IMR-90 (cell line): ENCODE results near the gene RNH1. TPM values are rescaled to one million over a fixed set of nuclear protein-coding genes. Genes with fewer than 3 reads are reported as not detected.

ENCODE experiments used
- ATAC-seq: fragments of 200-7000 bp; cut with Tn5 transposase; 2 replicates; pipeline ENCODE4 v1.9.1; 2020; ENCODE audit warnings: low read depth, mild to moderate bottlenecking, moderate library complexity
- BruUV-seq: library from RNA; stranded (reverse); fragments of 400-500 nt; replicated peaks from 2 replicates; lab custom pipeline; 2021; lab: Mats Ljungman, UMichigan
- CTCF ChIA-PET: fragments of 300-600 bp; formaldehyde crosslinking; extraction: SDS; loops from one replicate; lab custom pipeline; 2021; ENCODE audit warnings: antibody characterized with exemption; lab: Yijun Ruan, JAX
- POLR2A ChIA-PET: fragments of 300-600 bp; sonication (Branson Sonifier 250); formaldehyde crosslinking; loops from one replicate; lab custom pipeline; 2022; ENCODE audit warnings: antibody characterized with exemption; ENCODE audit not compliant: unreplicated experiment; lab: Charles Lee
- DNase-seq: peaks from one replicate; pipeline ENCODE4 v3.0.0; 2013
- H2AFZ ChIP-seq: replicated peaks from 2 replicates; pipeline ENCODE3; 2013; ENCODE audit warnings: low read length, mild to moderate bottlenecking; ENCODE audit not compliant: poor library complexity
- H2AK5ac ChIP-seq: 2 replicates; pipeline ENCODE4 v1.6.1; 2013; ENCODE audit warnings: low read depth, low read length, inconsistent platforms
- H2AK9ac ChIP-seq: replicated peaks from 2 replicates; pipeline ENCODE3; 2013; ENCODE audit warnings: mild to moderate bottlenecking, low read depth, low read length, moderate library complexity; ENCODE audit not compliant: poor library complexity
- H2BK120ac ChIP-seq: 2 replicates; pipeline ENCODE4 v1.6.1; 2013; ENCODE audit warnings: low read depth, low read length, inconsistent platforms
- H2BK15ac ChIP-seq: 3 replicates; pipeline ENCODE4 v1.6.1; 2013; ENCODE audit warnings: low read depth, low read length, inconsistent platforms
- H2BK20ac ChIP-seq: 2 replicates; pipeline ENCODE4 v1.6.1; 2013; ENCODE audit warnings: low read depth, mild to moderate bottlenecking, inconsistent platforms, low read length, moderate library complexity
- H2BK5ac ChIP-seq: 2 replicates; pipeline ENCODE4 v1.6.1; 2013; ENCODE audit warnings: mild to moderate bottlenecking, low read depth, low read length, inconsistent platforms; ENCODE audit not compliant: poor library complexity, severe bottlenecking
- H3K14ac ChIP-seq: replicated peaks from 2 replicates; pipeline ENCODE4 v1.6.1; 2013; ENCODE audit warnings: low read depth, low read length, inconsistent platforms
- H3K18ac ChIP-seq: 2 replicates; pipeline ENCODE4 v1.6.1; 2013; ENCODE audit warnings: low read depth, low read length, control low read depth
- H3K23ac ChIP-seq: 2 replicates; pipeline ENCODE4 v1.6.1; 2013; ENCODE audit warnings: low read depth, low read length, inconsistent platforms
- H3K27ac ChIP-seq: 2 replicates; pipeline ENCODE4 v1.5.1; 2013; ENCODE audit warnings: mild to moderate bottlenecking, control low read depth, low read length; ENCODE audit not compliant: insufficient read depth
- H3K27me3 ChIP-seq: 2 replicates; pipeline ENCODE4 v1.6.1; 2013; ENCODE audit warnings: low read length; ENCODE audit not compliant: control insufficient read depth, insufficient read depth
- H3K36me3 ChIP-seq: 2 replicates; pipeline ENCODE4 v1.6.1; 2013; ENCODE audit warnings: low read length, mixed read lengths; ENCODE audit not compliant: control insufficient read depth, insufficient read depth
- H3K4ac ChIP-seq: 2 replicates; pipeline ENCODE4 v1.6.1; 2013; ENCODE audit warnings: low read depth, low read length, inconsistent platforms
- H3K4me1 ChIP-seq: 2 replicates; pipeline ENCODE4 v1.6.1; 2013; ENCODE audit warnings: low read length, mixed read lengths; ENCODE audit not compliant: control insufficient read depth, insufficient read depth
- H3K4me2 ChIP-seq: 2 replicates; pipeline ENCODE4 v1.6.1; 2013; ENCODE audit warnings: low read depth, mild to moderate bottlenecking, control low read depth, low read length, moderate library complexity
- H3K4me3 ChIP-seq: 2 replicates; pipeline ENCODE4 v1.5.1; 2013; ENCODE audit warnings: low read depth, mild to moderate bottlenecking, control low read depth, low read length, moderate library complexity; ENCODE audit not compliant: insufficient read depth
- H3K56ac ChIP-seq: 2 replicates; pipeline ENCODE4 v1.6.1; 2013; ENCODE audit warnings: low read length, inconsistent platforms; ENCODE audit not compliant: insufficient read depth; ENCODE audit errors: extremely low read depth
- H3K79me1 ChIP-seq, 2 experiments: 2 replicates each; pipeline ENCODE4 v1.6.1; 2013; ENCODE audit warnings: low read length in 2 of 2, inconsistent platforms in 1 of 2, low read depth in 1 of 2
- H3K9ac ChIP-seq: 2 replicates; pipeline ENCODE4 v1.6.1; 2013; ENCODE audit warnings: low read depth, low read length, control low read depth
- H3K9me1 ChIP-seq: 2 replicates; pipeline ENCODE4 v1.6.1; 2013; ENCODE audit warnings: low read length, inconsistent platforms; ENCODE audit not compliant: insufficient read depth
- H3K9me3 ChIP-seq: 2 replicates; pipeline ENCODE4 v1.6.1; 2013; ENCODE audit warnings: low read length; ENCODE audit not compliant: control insufficient read depth, insufficient read depth
- H4K20me1 ChIP-seq: 2 replicates; pipeline ENCODE4 v1.6.1; 2013; ENCODE audit warnings: low read length, inconsistent platforms; ENCODE audit not compliant: insufficient read depth
- H4K5ac ChIP-seq: 2 replicates; pipeline ENCODE4 v1.6.1; 2013; ENCODE audit warnings: mild to moderate bottlenecking, low read depth, low read length, control low read depth
- H4K8ac ChIP-seq, 2 experiments: 2 replicates each; pipeline ENCODE4 v1.6.1; 2013; ENCODE audit warnings: low read depth in 2 of 2, low read length in 2 of 2, control low read depth in 1 of 2, inconsistent platforms in 1 of 2
- H4K91ac ChIP-seq: 2 replicates; pipeline ENCODE4 v1.6.1; 2013; ENCODE audit warnings: low read depth, low read length, inconsistent platforms; ENCODE audit not compliant: insufficient read depth
- CTCF ChIP-seq: conservative IDR thresholded peaks from 2 replicates; pipeline ENCODE4 v1.5.1; 2012; ENCODE audit warnings: mild to moderate bottlenecking, low read depth, low read length, improper control_type of control experiment
- MAFK ChIP-seq: IDR thresholded peaks from 2 replicates; pipeline ENCODE4 v1.6.1; 2012; ENCODE audit warnings: low read depth, low read length, improper control_type of control experiment
- MAZ ChIP-seq: IDR thresholded peaks from 2 replicates; pipeline ENCODE4 v1.6.1; 2012; ENCODE audit warnings: low read depth, mild to moderate bottlenecking, low read length, improper control_type of control experiment, moderate library complexity, borderline replicate concordance
- WGBS, 2 experiments: methylation state at CpG; one replicate each; pipeline versions ENCODE4 v1.1.5 to v1.1.7; 2013; ENCODE audit warnings: missing lambda C conversion rate in 2 of 2; ENCODE audit not compliant: insufficient read length in 1 of 2; ENCODE audit errors: extremely low coverage in 2 of 2; 5-methylcytosine and 5-hydroxymethylcytosine counted together
- dilution Hi-C: fragments of 300-500 bp; cut with HindIII; formaldehyde crosslinking; loops from one replicate; pipeline ENCODE4 v1.14.3; 2018; ENCODE audit warnings: low sequenced_read_pairs; ENCODE audit not compliant: unreplicated experiment
- in situ Hi-C: fragments of 300-500 bp; cut with MboI; formaldehyde crosslinking; loops from 3 replicates; pipeline ENCODE4 v1.14.3; 2019; ENCODE audit warnings: low sequenced_read_pairs, inconsistent platforms, mixed read lengths
- intact Hi-C: fragments of 100-400 bp; cut with micrococcal nuclease; formaldehyde crosslinking; loops from 2 replicates; pipeline ENCODE4 v1.10.0; 2022
- polyA plus RNA-seq, 3 experiments: library from polyadenylated mRNA; depleted of rRNA; stranded (reverse); fragments of >200 nt; gene quantifications; 2 replicates each; pipeline ENCODE4 v1.2.3, GENCODE V29; 2012; ENCODE audit warnings: low replicate concordance in 1 of 3
- total RNA-seq: library from RNA; depleted of rRNA; stranded (reverse); fragments of >200 nt; gene quantifications from 2 replicates; pipeline ENCODE4 v1.2.3, GENCODE V29; 2012

Gene RNH1
- total and polyA plus RNA-seq, 2 of the 4 experiments (the other 2 are of a cell fraction) = 138 to 247 TPM

GRCh38 chr11:534396-535209, 27.6 kb upstream of the RNH1 start:
- Histone ChIP-seq H3K36me3 (peaks cover 23% of the 10 kb centered on the region; the same call in 1 of the 2 replicates), H2AK9ac (peak overlapping the region; percentile 98), H2BK20ac (no peak overlapping the region), H3K27ac (peak overlapping the region; percentile 38; the same call in 1 of the 2 replicates), H3K4me1 (peaks cover 16% of the 10 kb centered on the region), H2BK120ac (no peak overlapping the region), H2AK5ac (peak overlapping the region; percentile 58; the same call in 1 of the 2 replicates), H3K23ac (peak overlapping the region; percentile 22), H4K8ac (peak overlapping the region in 1 of 2 experiments; percentile 63; a peak in 1 of 4 replicates), H3K18ac (no peak overlapping the region), H3K4me2 (peak overlapping the region; percentile 91), H3K27me3 (no peaks in the 10 kb centered on the region), H3K4ac (peak overlapping the region; percentile 36), H2BK5ac (peak overlapping the region; percentile 35), H4K5ac (no peak overlapping the region), H4K91ac (no peak overlapping the region; the same call in 1 of the 2 replicates), H3K9ac (peak overlapping the region; percentile 70), H3K4me3 (peak overlapping the region; percentile 95), H3K79me1 (peaks cover 3 to 26% of the 10 kb centered on the region in 2 experiments; a peak in 3 of 4 replicates), H2AFZ (peak overlapping the region; percentile 71), H3K9me1 (peaks cover 3% of the 10 kb centered on the region; the same call in 1 of the 2 replicates), H4K20me1 (peaks cover 17% of the 10 kb centered on the region), H3K14ac (peak overlapping the region; percentile 79; the same call in 1 of the 2 replicates), H2BK15ac (no peak overlapping the region), H3K56ac (0 out of 2 replicates have a peak overlapping the region, but pooled peaks have one; percentile 51), H3K9me3 (no peaks in the 10 kb centered on the region)
- dilution Hi-C loops = no loop called here
- no TSS peak for BruUV-seq
- in situ Hi-C loops = no loop called here
- TF ChIP-seq MAFK (no peak), CTCF (no peak), MAZ (peak; percentile 7; the same call in 1 of the 2 replicates)
- intact Hi-C loops = no loop called here
- DNase-seq (no peak), ATAC-seq (peak; percentile 5)
- POLR2A ChIA-PET = no interaction called here
- 6% methylated on average over 39 of the region's 66 CpGs; no CpG with 5 or more reads in 1 of the 2 experiments for WGBS, 2 experiments
- CTCF ChIA-PET = no interaction called here
